ES-I3 (cell line): ENCODE data around the gene DTNB.
"Not testable (repeated sequence)": the region's sequence is repeated elsewhere in the genome, so short reads cannot be mapped to it uniquely, and the experiment has no call there.

Experiments
- H3K36me3 ChIP-seq: 2 replicates; pipeline ENCODE4 v1.6.1; 2013; ENCODE audit warnings: mild to moderate bottlenecking, low read length, control low read depth, moderate library complexity; ENCODE audit not compliant: insufficient read depth
- H3K4me1 ChIP-seq: 2 replicates; pipeline ENCODE4 v1.6.1; 2013; ENCODE audit warnings: mild to moderate bottlenecking, control low read depth, low read length; ENCODE audit not compliant: insufficient read depth
- H3K9ac ChIP-seq: 2 replicates; pipeline ENCODE4 v1.6.1; 2013; ENCODE audit warnings: low read depth, mild to moderate bottlenecking, low read length, moderate library complexity
- H3K9me3 ChIP-seq: 2 replicates; pipeline ENCODE4 v1.6.1; 2013; ENCODE audit warnings: mild to moderate bottlenecking, low read length, moderate library complexity; ENCODE audit not compliant: control insufficient read depth, insufficient read depth

DTNB gene

GRCh38 chr2:25435421-25435820 is 238.0 kb downstream of the DTNB start:
- Histone ChIP-seq H3K9ac (no peak overlapping the region), H3K9me3 (no peaks in the 10 kb centered on the region), H3K36me3 (no peaks in the 10 kb centered on the region), H3K4me1 (no peaks in the 10 kb centered on the region)

- Histone ChIP-seq H3K36me3 (no peaks in the 10 kb centered on the region), H3K4me1 (no peaks in the 10 kb centered on the region), H3K9me3 (no peaks in the 10 kb centered on the region), H3K9ac (no peak overlapping the region)
These were observed 241.8 kb downstream of the DTNB start for GRCh38 chr2:25431604-25432003.

GRCh38 chr2:25430556-25430955 is 242.8 kb downstream of the DTNB start:
- Histone ChIP-seq H3K36me3 (no peaks in the 10 kb centered on the region), H3K9ac (no peak overlapping the region), H3K9me3 (no peaks in the 10 kb centered on the region), H3K4me1 (no peaks in the 10 kb centered on the region)

GRCh38 chr2:25426326-25426725 is 247.1 kb downstream of the DTNB start:
- no peaks in the 10 kb centered on the region for H3K9me3 ChIP-seq
- H3K9ac ChIP-seq, result no peak overlapping the region
- H3K4me1 ChIP-seq, result no peaks in the 10 kb centered on the region
- H3K36me3 ChIP-seq, result no peaks in the 10 kb centered on the region

GRCh38 chr2:25424426-25425028 is 248.8 kb downstream of the DTNB start:
- Histone ChIP-seq H3K9me3 (no peaks in the 10 kb centered on the region), H3K36me3 (no peaks in the 10 kb centered on the region), H3K4me1 (no peaks in the 10 kb centered on the region), H3K9ac (no peak overlapping the region)

GRCh38 chr2:25421820-25422411 is 251.5 kb downstream of the DTNB start:
- H3K4me1 ChIP-seq, result no peaks in the 10 kb centered on the region
- H3K9ac ChIP-seq, result no peak overlapping the region
- H3K36me3 ChIP-seq, result peaks cover 3% of the 10 kb centered on the region; the same call in 1 of the 2 replicates
- H3K9me3 ChIP-seq, result no peaks in the 10 kb centered on the region

- Histone ChIP-seq H3K4me1 (no peaks in the 10 kb centered on the region), H3K9me3 (no peaks in the 10 kb centered on the region), H3K36me3 (peaks cover 3% of the 10 kb centered on the region; the same call in 1 of the 2 replicates), H3K9ac (no peak overlapping the region)
These were observed 252.1 kb downstream of the DTNB start for GRCh38 chr2:25421289-25421688.

- Histone ChIP-seq H3K36me3 (peaks cover 3% of the 10 kb centered on the region; the same call in 1 of the 2 replicates), H3K9ac (no peak overlapping the region), H3K4me1 (no peaks in the 10 kb centered on the region), H3K9me3 (no peaks in the 10 kb centered on the region)
These were observed 252.5 kb downstream of the DTNB start for GRCh38 chr2:25420820-25421237.

GRCh38 chr2:25419678-25420242 is 253.6 kb downstream of the DTNB start:
- no peak overlapping the region for H3K9ac ChIP-seq
- H3K4me1 ChIP-seq, result no peaks in the 10 kb centered on the region

GRCh38 chr2:25418944-25419677 is 254.3 kb downstream of the DTNB start:
- Histone ChIP-seq H3K36me3 (peaks cover 3% of the 10 kb centered on the region; the same call in 1 of the 2 replicates), H3K9me3 (no peaks in the 10 kb centered on the region), H3K9ac (no peak overlapping the region), H3K4me1 (no peaks in the 10 kb centered on the region)

More at GRCh38 chr2:25419678-25420242, 253.6 kb downstream of the DTNB start:
- H3K36me3 ChIP-seq, result peaks cover 3% of the 10 kb centered on the region; the same call in 1 of the 2 replicates
- H3K9me3 ChIP-seq, result no peaks in the 10 kb centered on the region

- Histone ChIP-seq H3K9me3 (no peaks in the 10 kb centered on the region), H3K4me1 (no peaks in the 10 kb centered on the region), H3K36me3 (peaks cover 3% of the 10 kb centered on the region; the same call in 1 of the 2 replicates), H3K9ac (no peak overlapping the region)
These were observed 255.5 kb downstream of the DTNB start for GRCh38 chr2:25417715-25418369.

GRCh38 chr2:25416674-25417073 is 256.7 kb downstream of the DTNB start:
- no peak overlapping the region for H3K9ac ChIP-seq
- no peaks in the 10 kb centered on the region for H3K4me1 ChIP-seq
- H3K9me3 ChIP-seq, result no peaks in the 10 kb centered on the region
- peaks cover 3% of the 10 kb centered on the region; the same call in 1 of the 2 replicates for H3K36me3 ChIP-seq

GRCh38 chr2:25414781-25415180 is 258.6 kb downstream of the DTNB start:
- Histone ChIP-seq H3K4me1 (no peaks in the 10 kb centered on the region), H3K9me3 (no peaks in the 10 kb centered on the region), H3K36me3 (peaks cover 3% of the 10 kb centered on the region; the same call in 1 of the 2 replicates), H3K9ac (no peak overlapping the region)

GRCh38 chr2:25413409-25413808 is 260.0 kb downstream of the DTNB start:
- not testable (repeated sequence) for H3K4me1 ChIP-seq, H3K9me3 ChIP-seq, H3K36me3 ChIP-seq, H3K9ac ChIP-seq
